Measurements from ENCODE around the gene SHE. TPM values are rescaled to one million over a fixed set of nuclear protein-coding genes. Genes with fewer than 3 reads are reported as not detected.

The SHE gene
- total and polyA plus RNA-seq, 2 of the 8 experiments (the other 6 are each of a cell fraction or from before 2014, with no cell fraction given) = 0.44 to 0.45 TPM

DNA sequence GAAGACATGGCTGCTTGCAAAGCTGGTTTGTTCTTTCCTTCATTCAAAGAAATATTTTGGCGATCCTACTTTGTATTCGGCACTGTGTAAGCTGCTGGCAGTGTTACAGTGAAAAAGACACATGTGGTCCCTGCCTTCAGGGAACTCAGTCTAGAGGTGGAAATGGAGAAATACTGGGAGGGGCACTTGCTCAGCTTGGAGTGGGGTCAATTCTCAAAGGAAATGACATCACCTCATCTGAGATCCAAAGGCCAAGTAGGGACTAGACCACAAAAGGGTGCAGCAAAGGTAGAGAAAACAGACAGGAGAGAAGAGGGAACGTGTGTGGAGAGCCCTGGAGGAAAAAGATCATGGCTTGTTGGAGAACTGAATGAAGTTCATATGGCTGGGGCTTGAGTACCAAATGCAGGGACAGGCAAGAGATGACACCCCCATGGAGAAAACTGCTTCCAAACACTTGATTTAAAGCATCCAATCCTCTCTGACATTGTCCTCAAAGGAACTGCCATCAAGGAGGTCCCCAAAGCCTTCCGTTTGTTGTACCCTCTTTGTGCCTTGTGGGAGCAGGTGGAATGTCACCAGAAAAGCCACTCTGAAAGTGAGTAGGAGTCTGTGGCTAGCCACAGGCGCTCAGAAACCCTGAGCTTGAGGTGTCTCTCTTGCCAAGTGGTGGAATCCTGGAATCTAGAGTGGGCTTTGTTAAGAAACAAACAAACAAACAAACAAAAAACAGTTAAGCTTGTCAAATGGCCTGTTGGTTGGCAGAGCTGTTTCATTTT, 48.4 kb downstream of the SHE start:
- no peak overlapping the region for H2BK5ac ChIP-seq (ENCODE audit: low read depth, low read length)
- no peak overlapping the region for H2BK120ac ChIP-seq (replicated peaks; ENCODE audit: low read depth, low read length)
- no peaks in the 10 kb centered on the region for H3K36me3 ChIP-seq (ENCODE audit: control insufficient read depth in 2 of 4, insufficient read depth in 4 of 4, low read length in 3 of 4)
- H3K18ac ChIP-seq (ENCODE audit: extremely low read depth, low read length) = no peak overlapping the region
- no peak overlapping the region for H3K4ac ChIP-seq (replicated peaks; ENCODE audit: insufficient read length, low read depth, low read length)
- H3K4me1 ChIP-seq (replicated peaks in 1 of 4; ENCODE audit: control insufficient read depth in 3 of 4, insufficient read depth in 4 of 4, low read length in 3 of 4) = no peaks in the 10 kb centered on the region
- ChIA-PET CTCF (ENCODE audit: partially characterized antibody) (interaction anchor here (0.7 to 1.6 kb wide), 8 partner anchors 10 to 148 kb away, joined by 3 to 5 read pairs (median 4); no protein-coding TSS in a partner anchor), POLR2A (ENCODE audit: partially characterized antibody) (no interaction called here)
- no peak overlapping the region for H4K8ac ChIP-seq (ENCODE audit: extremely low read depth, insufficient read depth, low read length)
- no peak overlapping the region for H3K9ac ChIP-seq (replicated peaks in 1 of 4; ENCODE audit: extremely low read depth in 1 of 4, low read depth in 3 of 4, low read length in 3 of 4)
- H2BK20ac ChIP-seq (ENCODE audit: low read length) = no peak overlapping the region
- H4K5ac ChIP-seq (ENCODE audit: insufficient read length, low read depth, low read length) = no peak overlapping the region
- no peak overlapping the region for H2BK15ac ChIP-seq (ENCODE audit: low read length)
- H3K23me2 ChIP-seq (ENCODE audit: low read depth, low read length) = no peaks in the 10 kb centered on the region
- no peak overlapping the region for H3K4me2 ChIP-seq (ENCODE audit: insufficient read depth in 1 of 2, low read depth in 2 of 2, low read length in 2 of 2)
- H3K9me3 ChIP-seq (ENCODE audit: insufficient read depth in 2 of 2, low read depth in 1 of 2, low read length in 1 of 2) = no peaks in the 10 kb centered on the region
- no peak for FAIRE-seq
- H3K23ac ChIP-seq (ENCODE audit: insufficient read length) = no peak overlapping the region
- H4K91ac ChIP-seq (replicated peaks; ENCODE audit: insufficient read length, low read length) = no peak overlapping the region
- H3K79me2 ChIP-seq (ENCODE audit: control insufficient read depth in 1 of 2, insufficient read depth in 2 of 2, low read length in 2 of 2) = no peaks in the 10 kb centered on the region
- H3K14ac ChIP-seq (ENCODE audit: insufficient read length) = no peak overlapping the region
- no peak for TF ChIP-seq CTBP2 (IDR thresholded peaks at IDR 0.05; ENCODE audit: borderline replicate concordance, insufficient read depth, insufficient read length, low read length)
- TF ChIP-seq CBX8 (IDR thresholded peaks at IDR 0.05; ENCODE audit: borderline replicate concordance, low read depth, low read length) = no peak
- no peaks in the 10 kb centered on the region for H3K79me1 ChIP-seq (ENCODE audit: low read depth, low read length)
- H2AK5ac ChIP-seq (ENCODE audit: low read depth, low read length) = no peak overlapping the region
- H3K4me3 ChIP-seq (ENCODE audit: extremely low read depth in 1 of 4, insufficient read depth in 2 of 4, low read depth in 3 of 4, low read length in 4 of 4) = no peak overlapping the region
- no peak overlapping the region for H2BK12ac ChIP-seq (ENCODE audit: low read depth, low read length)
- H3K56ac ChIP-seq (replicated peaks; ENCODE audit: insufficient read length, low read depth, low read length) = no peak overlapping the region
- H3K27ac ChIP-seq (ENCODE audit: low read depth, low read length) = no peak overlapping the region
- H4K20me1 ChIP-seq (replicated peaks in 1 of 2; ENCODE audit: control insufficient read depth in 1 of 2, insufficient read depth in 2 of 2, low read length in 2 of 2) = no peaks in the 10 kb centered on the region
- H3K27me3 ChIP-seq (replicated peaks in 1 of 4; ENCODE audit: control insufficient read depth in 3 of 4, extremely low read depth in 1 of 4, insufficient read depth in 3 of 4, low read length in 3 of 4) = peaks cover 0 to 1% (median 0%) of the 10 kb centered on the region in 4 experiments; a peak in 1 of 7 replicates
- 87% methylated on average over 5 of the region's 5 CpGs; no CpG with 5 or more reads in 1 of the 2 experiments for WGBS, 2 experiments (ENCODE audit: extremely low coverage in 1 of 2, insufficient coverage in 1 of 2, insufficient read length in 1 of 2, insufficient replicate concordance in 2 of 2, low coverage in 1 of 2, low lambda C conversion rate in 2 of 2, missing lambda C conversion rate in 1 of 2)
- H2AFZ ChIP-seq (ENCODE audit: low read length) = 0 out of 2 replicates have a peak overlapping the region, but pooled peaks have one; percentile 10
- DNase-seq (ENCODE audit: low read depth in 1 of 2, low spot score in 2 of 2) = no peak

Data from H1 (cell line).